K562 (cell line): ENCODE measurements around the gene RAB5A. TPM values are rescaled to one million over a fixed set of nuclear protein-coding genes. Genes with fewer than 3 reads are reported as not detected.

ENCODE experiments used
- ARID4B ChIP-seq: sonication (generic); formaldehyde crosslinking; IDR thresholded peaks from 2 replicates; pipeline ENCODE4 v1.8.0; 2022; ENCODE audit warnings: mild to moderate bottlenecking, missing genetic modification reagents
- BRD4 ChIP-seq: fragments of 200-600 bp; sonication (generic); IDR thresholded peaks from 2 replicates; pipeline ENCODE4 v1.6.1; 2017; ENCODE audit warnings: inconsistent platforms
- CBX5 ChIP-seq: IDR thresholded peaks from 2 replicates; pipeline ENCODE4 v1.6.1; 2014; ENCODE audit warnings: low read depth, borderline replicate concordance
- CHD1 ChIP-seq: fragments of 200-600 bp; sonication (generic); IDR thresholded peaks from one replicate; pipeline ENCODE4 v1.6.1; 2012; ENCODE audit warnings: mild to moderate bottlenecking, moderate library complexity, low read length, inconsistent platforms
- E2F3 ChIP-seq: fragments of 250-450 bp; sonication (Bioruptor Pico); IDR thresholded peaks from 2 replicates; pipeline ENCODE4 v1.4.0; 2020; ENCODE audit warnings: mild to moderate bottlenecking
- FOXM1 ChIP-seq, 2 experiments: fragments of 450-650 bp in 1 of 2; sonication (generic) in 1 of 2; formaldehyde crosslinking in 1 of 2; IDR thresholded peaks; 2 replicates each; pipeline versions ENCODE4 v1.6.1 to v1.9.0; 2017 to 2022; ENCODE audit warnings: low read depth in 2 of 2, mild to moderate bottlenecking in 2 of 2, missing genetic modification reagents in 1 of 2, moderate library complexity in 1 of 2
- FOXO4 ChIP-seq: fragments of 450-650 bp; formaldehyde crosslinking; IDR thresholded peaks from 2 replicates; pipeline ENCODE4 v1.4.0; 2020; ENCODE audit warnings: mild to moderate bottlenecking, moderate library complexity
- HMG20B ChIP-seq: fragments of 250-450 bp; sonication (Bioruptor Pico); IDR thresholded peaks from 2 replicates; pipeline ENCODE4 v1.5.0; 2021; ENCODE audit warnings: mild to moderate bottlenecking
- HMGXB4 ChIP-seq: sonication (generic); formaldehyde crosslinking; IDR thresholded peaks from 2 replicates; pipeline ENCODE4 v1.8.1; 2023; ENCODE audit warnings: mild to moderate bottlenecking, missing genetic modification reagents
- LEF1 ChIP-seq: fragments of 450-650 bp; IDR thresholded peaks from 2 replicates; pipeline ENCODE4 v1.6.1; 2016; ENCODE audit warnings: mild to moderate bottlenecking
- PRPF4 ChIP-seq: fragments of 200-400 bp; formaldehyde crosslinking; IDR thresholded peaks from one replicate; pipeline ENCODE4 v1.6.1; 2017; ENCODE audit warnings: low read length, low read depth, mild to moderate bottlenecking; ENCODE audit not compliant: insufficient read depth, poor library complexity, severe bottlenecking
- PYGO2 ChIP-seq: fragments of 450-650 bp; IDR thresholded peaks from 2 replicates; pipeline ENCODE4 v1.6.1; 2016; ENCODE audit warnings: mild to moderate bottlenecking, missing genetic modification characterization, moderate library complexity, missing compliant biosample characterization
- RBM39 ChIP-seq: fragments of 200-400 bp; formaldehyde crosslinking; optimal IDR thresholded peaks from 2 replicates; pipeline ENCODE3; 2018; ENCODE audit warnings: low read depth, low read length
- SIN3B ChIP-seq: fragments of 450-650 bp; IDR thresholded peaks from 2 replicates; pipeline ENCODE4 v1.6.1; 2017; ENCODE audit warnings: low read depth, mild to moderate bottlenecking, moderate library complexity
- TAF7 ChIP-seq: fragments of 450-650 bp; IDR thresholded peaks from 2 replicates; pipeline ENCODE4 v1.6.1; 2016; ENCODE audit warnings: missing genetic modification characterization, missing compliant biosample characterization
- XRCC4 ChIP-seq: IDR thresholded peaks from one replicate; pipeline ENCODE4 v1.6.1; 2011; ENCODE audit not compliant: insufficient read depth, insufficient read length; ENCODE audit errors: extremely low read depth
- ZNF3 ChIP-seq: fragments of 250-450 bp; sonication (Bioruptor Pico); IDR thresholded peaks from 2 replicates; pipeline ENCODE4 v1.5.0; 2021; ENCODE audit warnings: mild to moderate bottlenecking, moderate library complexity
- ZNF695 ChIP-seq: fragments of 450-650 bp; formaldehyde crosslinking; IDR thresholded peaks from 2 replicates; pipeline ENCODE4 v1.4.0; 2020; ENCODE audit warnings: mild to moderate bottlenecking, moderate library complexity
- ZNF707 ChIP-seq: fragments of 250-450 bp; sonication (Bioruptor Pico); conservative IDR thresholded peaks from 2 replicates; pipeline ENCODE4 v1.8.0; 2022; ENCODE audit warnings: inconsistent platforms, mild to moderate bottlenecking, moderate library complexity
- ZNF830 ChIP-seq: fragments of 250-450 bp; sonication (Bioruptor Pico); IDR thresholded peaks from 2 replicates; pipeline ENCODE4 v1.5.0; 2021; ENCODE audit warnings: mild to moderate bottlenecking
- polyA plus RNA-seq, 8 experiments: library from polyadenylated mRNA; depleted of rRNA in 4 of 8; stranded (reverse) in 5 of 8; unstranded in 3 of 8; fragments of >200 nt; fragmentation: Nextera tagmentation in 2 of 8; fragmentation: Illumina TruSeq in 1 of 8; extraction: Ambion mirVana in 2 of 8; extraction: Trizol in 1 of 8; gene quantifications; 2 replicates each; pipeline versions ENCODE4 v1.2.1 to v1.2.3, GENCODE V29; 2011 to 2014; ENCODE audit warnings: inconsistent platforms in 1 of 8, missing spikeins in 1 of 8
- total RNA-seq, 7 experiments: library from RNA; depleted of rRNA in 6 of 7; stranded (reverse); fragments of >200 nt in 6 of 7; fragmentation: Illumina TruSeq in 2 of 7; extraction: Trizol in 2 of 7; gene quantifications; 2 replicates each; pipeline versions ENCODE4 v1.2.1 to v1.2.3, GENCODE V29; 2011 to 2021; ENCODE audit warnings: low replicate concordance in 1 of 7

The RAB5A gene
- total and polyA plus RNA-seq, 9 of the 15 experiments (the other 6 are each of a cell fraction or from before 2014, with no cell fraction given) = 28.3 to 64.2 (median 49.0) TPM

- peak; percentile 70 for TF ChIP-seq CHD1
- no peak for TF ChIP-seq XRCC4
- peak; percentile 94 for TF ChIP-seq BRD4
- 0 out of 2 replicates have a peak, but pooled peaks have one; percentile 25 for TF ChIP-seq ZNF3 (CRISPR knock-in tag)
- 0 out of 2 replicates have a peak, but pooled peaks have one; percentile 85 for TF ChIP-seq FOXO4 (CRISPR knock-in tag)
- 0 out of 2 replicates have a peak, but pooled peaks have one; percentile 18 for TF ChIP-seq LEF1
- no peak for TF ChIP-seq ARID4B (CRISPR knock-in tag)
- no peak for TF ChIP-seq ZNF695 (CRISPR knock-in tag)
- TF ChIP-seq PYGO2 (tag) = peak; percentile 15; the same call in 1 of the 2 replicates
- 0 out of 2 replicates have a peak, but pooled peaks have one; percentile 68 for TF ChIP-seq E2F3
- TF ChIP-seq ZNF707 (CRISPR knock-in tag) = 0 out of 2 replicates have a peak, but pooled peaks have one; percentile 42
- no peak for TF ChIP-seq CBX5
- TF ChIP-seq ZNF830 = peak; percentile 90; the same call in 1 of the 2 replicates
- TF ChIP-seq HMG20B (CRISPR knock-in tag) = no peak
- TF ChIP-seq HMGXB4 = peak; percentile 11; the same call in 1 of the 2 replicates
- 0 out of 2 replicates have a peak, but pooled peaks have one; percentile 41 for TF ChIP-seq FOXM1 (IDR thresholded peaks at IDR 0.05; ENCODE audit: low read depth)
- no peak for TF ChIP-seq FOXM1 (CRISPR knock-in tag; IDR thresholded peaks at IDR 0.05; ENCODE audit: low read depth)
- TF ChIP-seq RBM39 = peak; percentile 44
- TF ChIP-seq SIN3B = no peak
- no peak for TF ChIP-seq PRPF4
- TF ChIP-seq TAF7 (tag) = peak; percentile 86
Measured at GRCh38 chr3:19945969-19946831, 697 bp upstream of the RAB5A start (continued).
